ENCODE data around the gene GABBR2.
"Not testable (repeated sequence)": the region's sequence is repeated elsewhere in the genome, so short reads cannot be mapped to it uniquely, and the experiment has no call there.

GABBR2 gene

DNA sequence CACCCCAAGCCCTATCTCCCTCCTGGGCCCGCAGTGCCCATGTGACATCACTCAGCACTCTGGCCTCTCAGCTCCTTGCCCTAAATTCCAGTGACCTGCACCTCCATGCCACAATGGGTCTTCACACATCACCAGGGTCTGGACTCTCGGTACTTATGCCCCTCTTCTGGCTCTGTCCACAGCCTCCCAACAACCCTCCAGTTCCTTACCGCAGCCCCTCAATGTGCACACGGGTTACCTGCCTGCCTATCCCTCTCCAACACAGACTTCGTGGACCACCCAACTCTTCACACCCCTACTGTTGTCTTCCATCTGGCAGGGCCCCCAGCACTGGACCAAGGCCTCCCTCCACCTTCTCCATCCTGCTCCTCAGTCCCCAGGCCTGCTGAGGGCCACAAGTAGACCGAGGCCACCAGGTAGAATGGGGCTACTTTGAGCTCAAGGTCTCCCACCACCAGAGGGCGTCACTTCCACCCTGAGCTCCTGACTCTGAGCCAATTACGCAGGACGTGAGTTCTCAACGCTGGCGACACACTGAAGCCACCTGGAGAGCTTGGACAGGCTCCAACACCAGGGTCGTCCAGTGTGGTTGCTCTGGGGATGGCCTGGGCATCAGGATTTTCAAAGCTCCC is 172.1 kb downstream of the GABBR2 start:
- no peak for DNase-seq

- DNase-seq, result no peak
Measured at GRCh38 chr9:98533866-98534265, 174.9 kb downstream of the GABBR2 start.

- no peak for DNase-seq
Measured at GRCh38 chr9:98533132-98533531, 175.6 kb downstream of the GABBR2 start.

DNA sequence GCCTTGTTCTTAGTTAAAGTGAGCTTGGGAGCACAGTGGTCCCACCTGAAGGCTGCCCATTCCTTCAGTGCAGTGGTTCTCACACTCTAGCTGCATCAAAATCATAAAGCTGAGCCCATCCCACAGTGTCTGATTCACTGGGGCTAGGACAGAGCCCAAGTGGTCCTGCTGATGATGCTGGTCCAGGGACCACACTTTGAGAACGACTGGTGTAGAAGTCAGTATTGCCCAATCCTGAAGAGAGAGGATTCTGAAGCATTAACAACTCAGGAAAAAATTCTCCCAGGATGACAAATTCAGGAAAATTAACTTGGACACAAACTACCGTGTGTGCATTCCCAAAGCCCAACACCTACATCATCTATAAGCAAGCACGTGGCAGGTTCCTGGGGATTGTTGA is 176.2 kb downstream of the GABBR2 start:
- no peak for DNase-seq

DNA sequence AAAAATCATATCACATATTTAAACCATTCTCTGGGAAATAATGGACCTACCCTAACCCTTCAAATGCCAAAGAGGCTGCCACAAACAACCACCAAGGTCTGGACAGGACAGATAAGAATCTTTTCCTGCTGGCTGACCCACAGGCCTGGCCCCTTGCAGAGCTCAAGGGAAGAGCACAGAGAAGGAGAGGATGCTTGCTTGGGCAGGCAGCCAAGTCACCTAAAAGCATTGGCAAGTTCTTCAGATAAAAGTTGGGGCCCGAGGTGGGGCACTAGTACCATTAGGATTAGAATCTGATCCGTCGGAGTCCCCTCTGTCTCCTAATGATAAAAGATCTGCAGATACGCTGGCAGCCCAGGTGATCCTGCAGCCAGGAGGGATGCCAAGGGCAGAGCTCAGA is 176.6 kb downstream of the GABBR2 start:
- no peak for DNase-seq

DNA sequence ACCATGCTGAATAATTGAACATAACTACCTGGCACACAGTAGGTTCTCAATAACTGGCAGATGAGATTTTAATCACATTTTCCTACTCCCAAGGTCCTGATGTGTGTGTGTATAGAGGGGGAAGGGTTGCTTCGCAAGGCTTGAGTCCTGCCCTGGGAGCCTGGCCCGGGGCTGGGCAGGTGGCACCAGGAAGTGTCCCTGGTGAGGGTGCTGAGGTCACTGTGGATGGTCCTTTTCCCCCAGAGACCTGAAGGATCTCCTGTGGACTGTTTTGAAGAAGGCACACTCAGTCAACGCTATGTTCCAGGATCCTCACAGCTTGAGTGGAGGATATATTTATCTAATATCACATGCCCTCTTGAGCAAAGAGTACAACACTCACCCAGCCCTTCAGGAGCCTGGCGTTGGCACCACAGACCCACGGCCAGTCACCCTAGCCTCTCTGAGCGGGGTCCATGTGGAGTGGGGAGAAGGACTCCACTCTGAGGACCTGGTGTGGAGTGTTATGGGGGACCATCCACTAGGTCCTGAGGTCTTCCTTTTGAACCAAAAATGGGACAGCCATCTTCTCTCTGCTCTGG is 177.8 kb downstream of the GABBR2 start:
- DNase-seq, result no peak

GRCh38 chr9:98530275-98530674 is 178.5 kb downstream of the GABBR2 start:
- no peak for DNase-seq

GRCh38 chr9:98529841-98530240 is 178.9 kb downstream of the GABBR2 start:
- DNase-seq, result no peak

DNA sequence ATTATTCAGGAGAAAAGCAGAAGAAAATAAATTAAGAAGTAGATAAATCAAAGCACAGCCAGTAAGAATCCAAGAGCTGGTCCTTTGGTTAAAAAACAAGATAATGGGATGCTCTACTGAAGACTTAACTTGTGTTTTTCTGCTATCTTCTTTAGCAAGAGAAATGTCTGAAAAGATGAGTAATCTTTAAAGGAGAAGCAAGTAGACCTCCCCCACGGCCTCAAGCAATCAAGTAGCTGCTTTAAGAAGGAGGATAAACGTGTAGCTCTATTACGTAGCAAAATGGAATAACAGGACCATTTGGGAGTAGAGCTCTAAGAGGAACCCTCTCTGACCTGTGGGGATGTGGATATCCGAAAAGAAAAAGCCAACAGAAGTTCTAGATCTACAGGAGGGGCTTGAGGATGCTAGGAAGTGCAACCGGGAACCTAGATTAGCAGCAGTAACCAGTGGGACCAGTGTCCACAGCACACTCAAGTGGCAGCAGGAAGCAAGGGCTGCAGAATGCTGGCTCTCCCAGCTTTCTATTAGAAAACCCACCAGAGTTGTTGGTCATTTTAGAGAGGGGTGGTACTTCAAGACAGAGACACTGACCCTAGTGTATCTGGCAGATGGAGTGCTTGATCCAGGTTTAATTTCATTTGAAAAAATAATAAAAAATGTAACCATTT is 185.4 kb downstream of the GABBR2 start:
- no peak for DNase-seq

- DNase-seq, result no peak
Measured at GRCh38 chr9:98522487-98522886, 186.2 kb downstream of the GABBR2 start.

DNA sequence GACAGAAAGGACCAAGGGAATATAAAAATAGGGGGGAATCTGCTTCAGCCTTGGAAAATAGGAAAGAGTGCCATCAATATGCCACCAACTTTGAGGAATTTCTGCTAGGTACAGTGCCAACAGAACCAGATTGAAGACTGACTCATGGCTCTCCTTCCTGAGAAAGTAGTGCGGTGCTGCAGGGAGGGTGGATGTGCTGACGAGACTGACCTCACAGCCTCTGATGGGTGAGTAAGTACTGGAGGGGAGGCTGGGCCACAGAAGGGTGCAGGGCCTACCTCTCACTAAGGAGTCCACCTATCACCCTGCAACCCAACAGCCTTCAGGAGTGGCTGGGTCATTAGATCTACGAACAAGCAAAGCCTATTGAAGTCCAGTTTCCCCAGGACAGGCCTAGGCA is 187.6 kb downstream of the GABBR2 start:
- no peak for DNase-seq

GRCh38 chr9:98520221-98520960 is 188.3 kb downstream of the GABBR2 start:
- DNase-seq, result no peak

- no peak for DNase-seq
Measured at GRCh38 chr9:98519641-98520040, 189.1 kb downstream of the GABBR2 start.

GRCh38 chr9:98518556-98518955 is 190.2 kb downstream of the GABBR2 start:
- no peak for DNase-seq

DNA sequence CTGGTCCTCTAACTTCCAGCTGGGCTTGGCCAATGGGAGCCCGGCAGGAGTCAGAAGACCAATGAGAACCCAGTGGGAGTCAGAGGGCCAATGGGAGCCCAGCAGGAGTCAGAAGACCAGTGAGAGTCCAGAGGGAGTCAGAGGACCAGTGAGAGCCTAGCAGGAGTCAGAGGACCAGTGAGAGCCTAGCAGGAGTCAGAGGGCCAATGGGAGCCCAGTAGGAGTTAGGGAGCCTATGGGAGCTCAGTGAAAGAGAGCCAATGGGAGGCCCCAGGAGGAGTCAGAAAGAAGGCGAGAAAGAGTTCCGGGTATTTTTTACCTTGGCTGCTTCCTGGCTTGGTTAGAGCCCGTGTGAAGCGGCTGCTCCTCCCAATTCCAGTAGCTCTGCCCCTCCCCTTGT is 191.0 kb downstream of the GABBR2 start:
- DNase-seq, result no peak

DNA sequence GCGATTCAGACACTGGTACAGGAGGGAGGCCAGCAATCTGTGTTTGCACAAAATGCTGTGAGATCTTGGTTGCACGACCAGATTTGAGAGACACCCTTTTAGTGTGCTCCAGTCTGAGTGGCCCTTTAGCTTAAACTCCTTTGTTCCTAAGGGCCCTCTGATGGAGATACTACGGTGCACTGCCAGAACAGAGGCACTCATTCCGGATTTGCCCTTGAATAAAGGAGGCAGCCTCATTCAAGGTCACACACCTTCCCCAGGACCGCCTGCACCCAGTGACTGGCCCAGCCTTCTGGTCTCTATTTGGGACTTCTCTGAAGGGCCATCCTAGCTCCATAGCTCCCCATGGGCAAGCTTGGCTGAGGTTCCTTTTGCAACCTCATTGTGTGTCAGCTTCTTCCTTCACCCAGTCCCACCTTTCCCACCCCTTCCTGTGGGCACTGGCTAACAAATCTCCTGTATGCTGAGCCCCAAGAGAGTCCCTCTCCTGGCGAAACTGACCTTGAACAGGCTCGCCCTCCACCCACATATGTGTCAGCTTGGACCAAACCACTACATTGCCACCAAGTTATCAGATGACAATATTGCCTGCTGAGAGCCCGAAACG is 191.7 kb downstream of the GABBR2 start:
- no peak for DNase-seq

DNA sequence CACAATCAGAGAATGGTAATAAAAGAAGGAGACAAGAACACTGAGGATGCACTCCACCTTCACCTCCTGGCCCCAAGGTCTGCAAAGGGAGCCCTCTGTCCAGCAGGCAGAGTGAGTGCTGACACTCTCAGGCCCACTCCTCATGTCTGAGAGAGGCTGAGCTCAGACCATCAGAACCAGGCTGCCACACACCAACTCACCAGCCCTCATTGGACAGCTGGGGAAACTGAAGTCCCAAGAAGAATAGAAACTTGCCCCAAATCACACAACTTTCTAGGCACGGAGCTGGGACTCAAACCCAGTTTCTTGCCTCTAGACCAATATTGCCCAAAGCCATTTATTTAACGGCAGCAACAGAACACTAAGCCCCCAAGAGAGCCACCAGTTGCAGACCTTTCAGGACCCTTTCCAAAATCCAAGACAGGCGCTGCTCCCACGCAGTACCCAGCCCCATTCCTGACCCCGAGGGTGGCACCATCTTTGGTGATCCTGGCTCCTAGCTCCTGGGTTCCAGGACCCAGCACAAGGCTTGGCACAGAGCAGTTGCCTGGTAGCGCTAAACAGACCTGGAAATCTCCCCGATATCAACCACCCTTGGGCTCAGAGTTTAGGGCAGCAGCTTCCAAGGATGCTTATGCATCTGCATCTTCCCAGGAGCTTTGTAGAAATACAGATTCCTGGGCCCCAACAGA is 192.4 kb downstream of the GABBR2 start:
- DNase-seq, result no peak

DNA sequence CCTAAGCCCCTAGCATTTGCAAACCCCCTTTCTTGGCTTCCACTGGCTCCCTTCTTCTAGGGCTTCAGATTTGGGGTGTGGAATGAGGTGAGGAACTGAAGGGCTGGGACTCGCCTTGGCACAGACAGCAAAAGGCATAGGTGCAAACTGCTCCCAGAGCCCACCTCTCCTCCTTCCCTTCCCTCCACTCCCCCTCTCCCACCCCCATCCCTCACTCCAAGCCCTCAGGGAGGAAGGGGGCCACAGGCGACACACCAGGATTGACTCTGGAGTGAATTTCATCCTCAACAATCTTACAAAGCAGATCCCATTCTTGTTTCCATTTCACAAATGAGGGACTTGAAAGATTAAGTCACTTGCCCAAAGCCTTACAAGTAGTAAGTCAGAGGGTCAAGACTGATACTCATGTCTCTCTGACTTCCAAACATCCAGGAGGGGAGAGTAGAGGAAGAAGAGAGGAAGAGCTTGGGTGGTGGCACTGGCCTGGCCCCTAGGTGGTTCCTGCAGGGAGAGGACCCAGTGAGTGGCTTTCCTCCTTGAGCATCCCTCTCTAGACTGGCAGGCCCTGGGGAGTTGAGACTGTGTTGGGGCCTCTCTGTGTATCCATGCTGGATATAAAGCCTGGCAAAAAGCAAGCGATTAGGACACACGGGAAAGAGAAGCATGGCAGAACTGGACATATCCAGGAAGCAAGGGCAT is 193.1 kb downstream of the GABBR2 start:
- DNase-seq, result no peak

DNA sequence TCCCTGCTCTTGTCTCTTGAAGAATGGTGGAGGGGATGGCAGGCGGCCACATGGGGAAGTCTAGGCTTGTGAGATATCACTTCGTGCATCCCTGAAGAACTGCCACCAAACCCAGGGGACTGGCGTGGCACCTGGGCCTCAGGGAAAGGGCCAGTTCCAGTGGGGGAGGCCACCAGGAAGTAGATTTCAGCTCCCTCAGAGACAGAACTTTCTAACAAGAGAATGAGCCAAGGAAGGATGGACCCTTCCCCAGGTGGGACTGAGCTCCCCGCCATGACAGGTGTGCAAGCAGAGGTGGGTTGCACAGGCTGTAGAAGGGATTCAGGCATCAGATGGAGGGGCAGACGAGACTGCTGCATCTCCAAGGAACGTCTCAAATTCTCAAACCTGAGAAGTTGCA is 193.9 kb downstream of the GABBR2 start:
- DNase-seq, result no peak

- not testable (repeated sequence) for DNase-seq
Measured at GRCh38 chr9:98508217-98508919, 200.4 kb downstream of the GABBR2 start.

- DNase-seq, result no peak
Measured at GRCh38 chr9:98506422-98507054, 202.2 kb downstream of the GABBR2 start.

Measured in NCI-H1436 treated with DMSO at 0.1 percent for 48 hours (cell line).